Testis (tissue), 3 donors: ENCODE results near the gene POLRMT. TPM values are rescaled to one million over a fixed set of nuclear protein-coding genes. Genes with fewer than 3 reads are reported as not detected.
A peak's percentile ranks its signal among the peaks of the same experiment; 100 is the strongest.

ENCODE experiments used
- DNase-seq: peaks from one replicate; pipeline ENCODE4 v3.0.0-alpha.2; 2019
- H3K27ac ChIP-seq, 2 donors: fragments of 200-600 bp; sonication (generic); one replicate each; pipeline ENCODE4 v1.5.1; 2019
- H3K27me3 ChIP-seq: fragments of 200-600 bp; sonication (generic); one replicate; pipeline ENCODE4 v1.5.1; 2019
- H3K36me3 ChIP-seq: fragments of 200-600 bp; sonication (generic); one replicate; pipeline ENCODE4 v1.5.1; 2017; ENCODE audit warnings: low read depth; ENCODE audit errors: missing control alignments
- H3K4me1 ChIP-seq: fragments of 200-600 bp; sonication (generic); one replicate; pipeline ENCODE4 v1.5.1; 2019
- H3K4me3 ChIP-seq, 2 donors: fragments of 200-600 bp; sonication (generic); one replicate each; pipeline ENCODE4 v1.5.1; 2017 to 2019
- H3K9me3 ChIP-seq: fragments of 200-600 bp; sonication (generic); one replicate; pipeline ENCODE4 v1.5.1; 2017
- POLR2A ChIP-seq: fragments of 450-650 bp; IDR thresholded peaks from one replicate; pipeline ENCODE4 v1.6.1; 2017; ENCODE audit warnings: antibody characterized with exemption, mild to moderate bottlenecking, moderate library complexity
- WGBS, 2 donors: methylation state at CpG; one replicate each; pipeline ENCODE4 v1.1.5; 2018; 5-methylcytosine and 5-hydroxymethylcytosine counted together
- intact Hi-C: fragments of 100-400 bp; cut with DNase I; formaldehyde crosslinking; loops from one replicate; pipeline ENCODE4 v1.15.1; 2023; ENCODE audit warnings: low total_unique reads
- polyA plus RNA-seq: library from polyadenylated mRNA; stranded (reverse); fragments of 350-450 nt; fragmentation: Illumina TruSeq; extraction: RNeasy Lipid Tissue Mini Kit (QIAGEN cat#74804); gene quantifications from one replicate; pipeline ENCODE4 v1.2.3, GENCODE V29; 2014; ENCODE audit warnings: low read depth, low replicate concordance; ENCODE audit not compliant: insufficient read depth
- total RNA-seq, 2 donors: library from RNA; depleted of rRNA; stranded (reverse); fragments of >200 nt; gene quantifications; one replicate each; pipeline ENCODE4 v1.2.3, GENCODE V29; 2016
- TF ChIP-seq, protein P1 (sequence below), 3 experiments: fragments of 450-650 bp in 2 of 3; fragments of 200-600 bp in 1 of 3; sonication (generic) in 1 of 3; IDR thresholded peaks; one replicate each; pipeline ENCODE4 v1.5.1; 2016 to 2019; ENCODE audit warnings: antibody characterized with exemption in 3 of 3, mild to moderate bottlenecking in 2 of 3, moderate library complexity in 1 of 3

Gene POLRMT
- total and polyA plus RNA-seq, 3 donors from 2014 or later = 116 to 178 (median 137) TPM

DNA sequence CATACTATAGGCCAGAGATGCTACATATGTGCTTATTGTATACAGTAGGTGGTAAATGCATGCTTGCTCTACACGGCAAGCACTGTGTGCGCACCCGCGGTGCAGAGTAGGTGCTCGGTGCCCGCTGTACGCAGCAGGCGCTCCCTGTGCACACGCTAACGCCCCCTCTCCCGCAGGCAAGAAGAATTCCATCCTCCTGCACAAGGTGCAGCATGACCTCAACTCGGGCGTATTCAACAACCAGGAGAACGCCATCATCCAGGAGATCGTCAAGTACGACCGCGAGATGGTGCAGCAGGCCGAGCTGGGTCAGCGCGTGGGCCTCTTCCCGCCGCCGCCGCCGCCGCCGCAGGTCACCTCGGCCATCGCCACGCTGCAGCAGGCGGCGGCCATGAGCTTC is 17.7 kb downstream of the POLRMT start:
- H3K4me3 ChIP-seq = no peak overlapping the region
- H3K27me3 ChIP-seq = no peaks in the 10 kb centered on the region
- no peaks in the 10 kb centered on the region for H3K9me3 ChIP-seq
- H3K36me3 ChIP-seq = no peaks in the 10 kb centered on the region
- peaks cover 7% of the 10 kb centered on the region for H3K4me1 ChIP-seq
- H3K27ac ChIP-seq = no peak overlapping the region
- intact Hi-C loops = no loop called here
- TF ChIP-seq, protein P1, sequence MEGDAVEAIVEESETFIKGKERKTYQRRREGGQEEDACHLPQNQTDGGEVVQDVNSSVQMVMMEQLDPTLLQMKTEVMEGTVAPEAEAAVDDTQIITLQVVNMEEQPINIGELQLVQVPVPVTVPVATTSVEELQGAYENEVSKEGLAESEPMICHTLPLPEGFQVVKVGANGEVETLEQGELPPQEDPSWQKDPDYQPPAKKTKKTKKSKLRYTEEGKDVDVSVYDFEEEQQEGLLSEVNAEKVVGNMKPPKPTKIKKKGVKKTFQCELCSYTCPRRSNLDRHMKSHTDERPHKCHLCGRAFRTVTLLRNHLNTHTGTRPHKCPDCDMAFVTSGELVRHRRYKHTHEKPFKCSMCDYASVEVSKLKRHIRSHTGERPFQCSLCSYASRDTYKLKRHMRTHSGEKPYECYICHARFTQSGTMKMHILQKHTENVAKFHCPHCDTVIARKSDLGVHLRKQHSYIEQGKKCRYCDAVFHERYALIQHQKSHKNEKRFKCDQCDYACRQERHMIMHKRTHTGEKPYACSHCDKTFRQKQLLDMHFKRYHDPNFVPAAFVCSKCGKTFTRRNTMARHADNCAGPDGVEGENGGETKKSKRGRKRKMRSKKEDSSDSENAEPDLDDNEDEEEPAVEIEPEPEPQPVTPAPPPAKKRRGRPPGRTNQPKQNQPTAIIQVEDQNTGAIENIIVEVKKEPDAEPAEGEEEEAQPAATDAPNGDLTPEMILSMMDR (IDR thresholded peaks at IDR 0.05) = no peak
- TF ChIP-seq POLR2A = no peak
- WGBS, 2 donors = 39 to 73% methylated on average over 12 to 16 of the region's 33 CpGs
- DNase-seq = no peak

DNA sequence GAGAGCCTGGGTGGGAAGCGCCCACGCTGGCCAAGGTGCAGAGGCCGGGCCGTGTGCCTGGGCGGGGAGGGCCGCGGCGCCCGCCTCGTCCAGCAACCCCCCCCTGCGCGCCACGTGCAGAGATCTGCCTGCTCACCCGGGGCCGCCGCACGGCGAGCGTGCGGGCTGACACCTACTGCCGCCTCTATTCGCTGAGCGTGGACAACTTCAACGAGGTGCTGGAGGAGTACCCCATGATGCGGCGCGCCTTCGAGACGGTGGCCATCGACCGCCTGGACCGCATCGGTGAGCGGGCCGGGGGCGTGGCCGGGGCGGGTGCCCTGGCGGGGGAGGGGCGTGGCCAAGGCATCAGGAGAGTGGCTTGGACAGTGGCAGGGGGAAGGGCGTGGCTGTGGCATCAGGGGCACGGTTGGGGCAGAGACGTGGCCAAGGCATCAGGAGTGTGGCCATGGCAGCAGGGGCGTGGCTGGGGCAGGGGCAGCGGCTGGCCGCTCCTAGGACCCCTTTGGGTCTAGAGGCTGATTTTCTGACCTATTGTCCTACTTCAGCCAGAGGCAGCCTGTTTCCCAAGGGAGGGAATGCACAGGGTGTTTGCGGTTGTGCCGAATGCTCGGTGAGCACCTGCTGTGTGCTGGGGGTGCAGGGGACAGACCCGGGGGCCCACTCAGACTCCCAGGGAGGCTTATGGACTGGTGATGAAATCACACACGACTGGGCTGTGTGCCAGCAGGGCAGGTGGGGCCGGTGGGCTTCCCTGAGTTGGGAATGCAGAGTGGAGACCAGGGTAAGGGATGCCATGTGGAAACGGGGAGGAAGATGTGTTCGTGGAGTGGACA is 19.4 kb downstream of the POLRMT start:
- H3K27ac ChIP-seq = no peak overlapping the region
- intact Hi-C loops = no loop called here
- no peak overlapping the region for H3K4me3 ChIP-seq
- 73 to 75% methylated on average over 7 to 49 of the region's 54 CpGs for WGBS, 2 donors
- peaks cover 17% of the 10 kb centered on the region for H3K4me1 ChIP-seq
- H3K9me3 ChIP-seq = no peaks in the 10 kb centered on the region
- no peaks in the 10 kb centered on the region for H3K36me3 ChIP-seq
- no peak for DNase-seq
- no peak for TF ChIP-seq POLR2A
- TF ChIP-seq, protein P1 (IDR thresholded peaks at IDR 0.05) = no peak
- no peaks in the 10 kb centered on the region for H3K27me3 ChIP-seq

DNA sequence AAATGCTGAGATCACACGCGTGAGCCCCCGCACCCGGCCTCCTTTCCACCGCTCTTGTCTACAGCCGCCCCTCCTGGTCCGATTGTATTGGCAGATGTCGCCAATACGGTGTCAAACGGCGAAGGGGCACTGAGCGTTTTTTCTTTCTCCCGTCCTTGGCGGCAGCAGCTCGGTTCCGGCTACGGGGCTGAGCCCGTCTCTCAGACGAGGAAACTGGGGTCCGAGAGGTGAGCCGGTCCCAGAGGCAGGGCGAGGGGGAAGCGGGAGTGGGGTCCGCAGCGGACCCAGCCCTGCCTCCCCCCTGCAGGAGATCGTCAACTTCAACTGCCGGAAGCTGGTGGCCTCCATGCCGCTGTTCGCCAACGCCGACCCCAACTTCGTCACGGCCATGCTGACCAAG is 20.4 kb downstream of the POLRMT start:
- Histone ChIP-seq H3K4me1 (peaks cover 17% of the 10 kb centered on the region), H3K9me3 (no peaks in the 10 kb centered on the region), H3K4me3 (no peak overlapping the region), H3K36me3 (no peaks in the 10 kb centered on the region), H3K27ac (no peak overlapping the region), H3K27me3 (no peaks in the 10 kb centered on the region)
- 72 to 78% methylated on average over 33 of the region's 33 CpGs for WGBS, 2 donors
- TF ChIP-seq, protein P1 (IDR thresholded peaks at IDR 0.05) = no peak
- no peak for TF ChIP-seq POLR2A
- DNase-seq = no peak
- intact Hi-C loops = no loop called here

DNA sequence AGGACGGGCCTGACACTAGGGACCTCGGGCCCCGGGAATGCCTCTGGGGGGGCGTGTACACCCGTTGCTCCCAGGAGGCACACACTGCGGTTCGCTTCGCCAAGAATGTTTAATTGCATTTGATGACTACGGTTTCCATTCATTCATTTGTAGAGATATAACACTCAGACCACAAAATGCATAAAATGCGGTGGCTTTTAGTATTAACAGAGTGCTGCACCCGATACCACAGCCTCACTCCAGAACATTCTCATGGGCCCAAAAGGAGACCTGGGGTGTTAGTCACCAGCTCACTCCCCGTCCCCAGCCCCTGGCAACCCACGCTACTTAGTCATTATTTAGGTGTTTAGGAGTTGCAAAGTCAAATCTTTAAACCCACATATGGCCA is 21.9 kb downstream of the POLRMT start:
- H3K9me3 ChIP-seq = no peaks in the 10 kb centered on the region
- no peak for DNase-seq
- peaks cover 17% of the 10 kb centered on the region for H3K4me1 ChIP-seq
- no peaks in the 10 kb centered on the region for H3K36me3 ChIP-seq
- intact Hi-C loops = no loop called here
- WGBS, 2 donors = 57 to 60% methylated on average over 13 of the region's 13 CpGs
- peak overlapping the region in 1 of 2 donors; percentile 63 for H3K27ac ChIP-seq
- H3K27me3 ChIP-seq = no peaks in the 10 kb centered on the region
- no peak for TF ChIP-seq POLR2A
- TF ChIP-seq, protein P1 (IDR thresholded peaks at IDR 0.05) = no peak
- H3K4me3 ChIP-seq = no peak overlapping the region
